NCI-H128 (cell line): ENCODE results near the gene BMPER.

Source experiments
- DNase-seq: peaks from one replicate; lab custom pipeline; 2025; ENCODE audit not compliant: unreplicated experiment; lab: John Stamatoyannopoulos, UW

The BMPER gene

GRCh38 chr7:33905389-33906032 is at the start of gene BMPER:
BMPER (plus strand) TSS chr7:33905539; CDS start chr7:33905614, 75 bp downstream.
- DNase-seq, result peak; percentile 55

DNA sequence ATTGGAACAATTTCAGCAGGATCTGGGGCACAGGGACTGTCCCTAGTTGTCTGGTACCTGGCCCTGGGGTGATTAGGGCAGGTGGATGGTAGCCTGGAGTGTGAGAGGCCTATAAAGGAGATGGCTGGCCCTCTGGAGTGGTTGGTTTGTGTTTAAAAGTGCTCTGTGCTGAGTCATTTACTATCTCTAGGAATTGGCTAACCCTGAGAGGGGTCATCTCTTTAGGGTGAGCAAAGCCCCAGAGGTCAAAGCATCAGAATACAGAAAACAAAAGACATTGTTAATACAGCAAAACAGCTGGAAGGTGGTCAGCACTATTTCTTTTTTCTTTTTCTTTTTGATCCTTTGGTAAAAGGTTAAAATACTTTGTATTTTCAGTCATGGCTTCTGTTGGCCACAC is 43.4 kb upstream of the BMPER start:
- no peak for DNase-seq

DNA sequence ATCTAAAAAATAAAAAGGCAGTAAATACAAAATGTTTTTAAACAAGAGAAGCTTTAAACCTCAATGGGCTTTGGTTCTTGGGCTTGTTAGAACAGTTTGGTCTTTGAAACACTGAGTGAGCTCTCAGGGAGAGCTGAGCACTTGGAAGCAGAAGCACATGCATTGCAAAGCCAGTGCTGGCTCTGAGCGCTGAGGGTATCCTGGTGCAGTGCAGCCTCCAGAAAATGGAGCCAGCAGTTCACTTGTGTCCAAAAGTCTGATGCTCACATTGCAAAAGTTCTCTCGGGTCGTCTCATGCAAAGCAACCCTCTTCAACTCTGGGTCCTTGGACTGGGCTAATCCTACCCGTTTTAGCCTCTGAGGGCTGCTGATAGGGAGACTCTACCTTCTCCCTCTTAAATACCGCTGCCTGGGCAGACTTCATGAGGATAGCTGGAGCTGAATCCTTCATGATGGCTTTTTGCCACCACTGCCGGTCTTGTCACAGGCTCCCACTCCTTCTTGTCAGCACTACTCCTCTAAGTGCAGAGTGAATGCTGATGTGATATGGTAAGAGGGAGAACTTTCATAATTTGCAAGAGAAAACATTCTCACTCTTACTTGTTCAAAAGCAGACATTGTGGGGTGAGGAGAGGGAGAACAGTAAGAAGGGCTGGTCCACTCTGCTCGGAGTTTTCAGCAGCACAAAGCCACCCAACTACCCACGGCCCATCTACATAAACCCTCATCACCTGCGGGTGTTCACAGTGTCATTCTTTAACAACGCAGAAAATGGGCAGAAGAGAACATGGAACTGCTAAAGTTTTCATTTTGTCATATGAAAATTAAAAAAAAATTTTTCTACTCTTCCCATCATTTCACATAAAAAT is 42.2 kb upstream of the BMPER start:
- no peak for DNase-seq

DNA sequence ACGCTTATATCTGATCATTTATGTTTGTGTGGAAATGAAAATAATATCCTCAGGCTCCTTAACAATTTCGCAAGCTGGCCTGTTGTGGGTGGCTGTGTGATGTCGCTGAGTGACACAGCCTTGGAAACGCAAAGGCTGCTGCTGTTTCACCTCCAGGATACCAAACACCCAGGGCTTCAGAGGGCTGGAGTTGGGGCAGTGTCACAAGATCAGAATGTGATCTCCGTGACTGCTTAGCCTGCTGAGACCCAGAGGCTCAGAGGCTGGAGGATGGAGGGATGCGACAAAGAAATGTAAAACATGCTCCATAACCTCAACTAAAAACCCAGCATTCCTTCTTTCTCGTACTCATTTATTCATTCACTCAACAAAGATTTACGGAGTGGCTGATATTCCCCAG is 37.2 kb upstream of the BMPER start:
- DNase-seq, result no peak

GRCh38 chr7:33869176-33869575 is 36.2 kb upstream of the BMPER start:
- DNase-seq, result no peak

DNA sequence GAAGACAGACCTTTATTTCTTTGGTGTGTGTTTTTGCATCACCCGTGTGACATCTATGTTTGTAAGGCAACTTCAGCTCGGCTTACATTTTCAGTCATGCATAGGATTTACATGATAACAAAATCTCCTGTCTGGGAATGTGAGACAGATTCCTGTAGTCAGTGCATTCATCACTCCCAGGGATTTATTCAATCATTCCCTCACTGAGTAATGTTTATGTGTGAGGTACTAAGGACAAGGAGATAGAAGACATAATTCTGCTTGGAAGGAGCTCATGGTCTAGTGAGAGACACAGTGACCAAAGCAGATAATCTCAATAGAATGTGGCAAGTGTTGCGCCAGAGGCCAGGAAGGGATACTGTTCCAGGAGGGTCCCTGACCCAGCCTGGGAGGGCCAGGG is 35.2 kb upstream of the BMPER start:
- DNase-seq, result no peak

GRCh38 chr7:33872870-33873269 is 32.5 kb upstream of the BMPER start:
- no peak for DNase-seq

GRCh38 chr7:33873518-33873917 is 31.8 kb upstream of the BMPER start:
- DNase-seq, result no peak

DNA sequence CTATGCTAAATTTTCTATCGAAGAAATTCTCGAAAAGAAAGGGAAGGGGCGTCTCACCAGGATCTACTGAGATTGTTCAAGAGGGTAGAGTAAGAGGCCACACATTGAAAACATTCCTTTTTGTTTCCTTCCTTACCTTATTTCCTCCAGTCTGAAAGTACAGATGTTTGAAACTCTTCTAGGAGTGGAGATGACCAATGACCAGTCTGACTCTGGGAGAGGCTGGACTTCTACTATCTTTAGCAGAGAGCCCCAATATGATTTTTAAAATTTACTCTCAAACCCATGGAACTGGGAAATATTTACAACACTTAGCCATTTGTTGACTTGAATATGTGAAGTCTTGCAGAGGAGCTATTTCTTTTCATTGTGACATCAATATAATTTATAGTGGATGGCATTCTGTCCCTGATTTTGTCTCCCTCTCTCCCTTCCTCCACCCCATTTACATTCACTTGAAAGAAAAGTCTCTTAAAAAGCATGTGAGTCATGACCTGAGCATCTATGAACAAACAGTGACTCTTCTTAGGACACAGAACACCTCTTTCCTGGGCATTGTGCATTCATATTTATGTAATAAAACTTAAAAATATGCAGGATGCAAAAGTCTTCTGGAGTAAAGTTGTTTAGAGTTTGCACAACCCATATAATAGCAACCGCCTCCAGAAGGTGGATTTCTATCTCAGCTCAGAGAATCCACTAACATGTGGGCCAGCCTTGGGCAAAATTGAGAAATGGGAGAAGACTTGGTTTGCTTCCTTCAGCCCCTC is 31.2 kb upstream of the BMPER start:
- DNase-seq, result no peak

- no peak for DNase-seq
Observed at GRCh38 chr7:33874943-33875342, 30.4 kb upstream of the BMPER start.

GRCh38 chr7:33876596-33877274 is 28.6 kb upstream of the BMPER start:
- no peak for DNase-seq

DNA sequence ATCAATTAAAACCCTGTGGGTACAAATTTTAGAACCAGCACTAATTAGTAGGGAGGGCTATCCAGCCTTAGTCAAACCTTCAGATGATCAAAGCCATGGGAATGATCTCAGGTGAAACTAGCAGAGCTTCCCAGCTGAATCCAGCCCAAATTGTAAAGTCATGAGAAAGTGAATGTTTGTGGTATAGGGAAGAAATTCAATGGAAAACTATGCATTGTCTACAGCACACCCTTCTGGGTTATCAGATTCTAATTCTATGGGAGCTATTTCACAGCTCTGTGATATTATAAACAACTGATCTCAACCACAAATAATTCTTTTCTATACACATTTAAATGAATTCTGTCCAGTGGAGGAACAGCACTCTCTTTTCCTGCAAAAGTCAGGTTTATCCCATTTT is 24.6 kb upstream of the BMPER start:
- DNase-seq, result no peak

DNA sequence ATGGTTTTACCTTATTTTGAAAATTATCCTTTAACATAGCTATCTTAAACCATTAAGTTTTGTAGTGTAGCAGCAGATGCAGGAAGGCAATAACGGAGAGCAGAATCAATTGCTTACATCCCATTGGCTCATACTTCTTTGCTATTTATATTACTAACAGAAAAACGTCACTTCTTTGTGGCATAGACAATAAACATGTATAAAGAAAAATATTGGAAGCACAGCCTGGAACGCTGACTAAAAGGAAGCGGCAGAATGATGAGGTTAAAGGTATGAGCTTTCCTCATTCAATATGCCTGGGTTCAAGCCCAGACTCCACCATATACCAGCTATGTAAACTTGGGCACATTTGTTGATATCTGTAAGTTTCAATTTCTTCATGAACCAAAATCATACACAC is 24.0 kb upstream of the BMPER start:
- no peak for DNase-seq

DNA sequence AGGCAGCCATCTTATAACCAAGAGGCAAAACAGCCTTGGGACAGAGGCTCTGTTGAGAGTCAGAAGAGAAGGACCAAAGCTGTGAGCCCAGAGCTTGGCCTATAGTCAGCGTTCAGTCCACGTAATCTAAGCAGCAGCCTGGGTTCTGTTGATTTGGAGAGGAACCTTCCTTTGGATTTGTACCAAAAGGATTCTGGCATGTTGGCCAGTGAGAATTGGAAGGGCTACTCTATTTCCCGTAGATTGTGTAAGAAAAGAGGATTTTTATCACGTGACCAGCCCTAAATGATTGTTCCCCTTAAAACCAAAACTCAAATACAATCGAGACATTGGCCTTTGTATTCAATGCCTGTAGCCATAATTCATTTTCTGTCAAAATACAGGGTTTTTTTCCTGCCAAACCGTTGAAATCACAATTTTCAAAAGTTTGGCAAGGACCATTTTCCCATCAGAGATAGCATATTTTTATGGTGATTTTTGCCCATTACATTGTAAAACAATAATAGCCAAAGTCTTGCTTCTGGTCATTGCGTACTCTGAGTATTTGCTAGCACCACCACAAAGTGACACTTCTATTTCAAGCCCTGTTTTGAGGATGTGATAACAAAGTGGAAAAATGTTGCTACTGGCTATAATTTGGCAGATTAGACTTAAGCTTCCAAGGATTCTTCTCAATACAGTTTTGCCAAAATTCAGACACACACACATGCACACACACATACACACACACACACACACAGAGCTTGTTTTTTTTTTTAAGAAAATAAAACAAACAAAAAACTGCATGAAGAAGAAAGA is 23.1 kb upstream of the BMPER start:
- DNase-seq, result no peak

- no peak for DNase-seq
Observed at GRCh38 chr7:33882950-33883670, 22.2 kb upstream of the BMPER start.

DNA sequence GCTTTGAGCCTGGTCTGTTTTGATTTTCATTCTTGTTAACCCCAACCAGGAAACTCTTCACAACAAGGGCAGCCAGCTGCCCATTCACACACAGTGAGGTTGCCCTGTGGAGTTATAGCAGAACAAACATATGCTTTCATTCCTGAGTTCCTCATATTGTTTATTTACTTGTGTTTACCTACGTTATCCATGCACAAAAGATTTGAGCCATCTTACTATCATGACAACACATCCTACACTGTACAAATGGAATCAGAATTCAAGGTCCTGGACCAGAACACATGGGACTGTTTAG is 21.7 kb upstream of the BMPER start:
- DNase-seq, result no peak

GRCh38 chr7:33885290-33886148 is 19.8 kb upstream of the BMPER start:
- no peak for DNase-seq

GRCh38 chr7:33886149-33886623 is 19.2 kb upstream of the BMPER start:
- DNase-seq, result no peak
